Astrocyte (in vitro differentiated cells and primary cell): ENCODE measurements around the gene NECAP2. TPM values are rescaled to one million over a fixed set of nuclear protein-coding genes. Genes with fewer than 3 reads are reported as not detected.

Experiments used
- DNase-seq: peaks from one replicate; pipeline ENCODE4 v3.0.0-alpha.2; 2010; ENCODE audit warnings: low read depth
- FAIRE-seq: peaks from 2 replicates; lab custom pipeline; 2011; peaks lifted over from hg19 to GRCh38; lab: Jason Lieb, UNC
- H2AFZ ChIP-seq: 2 replicates; pipeline ENCODE4 v1.6.0; 2012; ENCODE audit warnings: low read depth, low read length, inconsistent platforms
- H3K27ac ChIP-seq: 2 replicates; pipeline ENCODE4 v1.5.1; 2011; ENCODE audit warnings: low read depth, low read length, inconsistent platforms
- H3K27me3 ChIP-seq: 2 replicates; pipeline ENCODE4 v1.6.0; 2011; ENCODE audit warnings: low read length, inconsistent platforms; ENCODE audit not compliant: insufficient read depth
- H3K36me3 ChIP-seq: 2 replicates; pipeline ENCODE4 v1.5.1; 2011; ENCODE audit warnings: low read length, inconsistent platforms; ENCODE audit not compliant: insufficient read depth
- H3K4me1 ChIP-seq: 2 replicates; pipeline ENCODE4 v1.5.1; 2011; ENCODE audit warnings: low read length, inconsistent platforms; ENCODE audit not compliant: insufficient read depth
- H3K4me2 ChIP-seq: 2 replicates; pipeline ENCODE4 v1.6.0; 2012; ENCODE audit warnings: low read length, inconsistent platforms
- H3K4me3 ChIP-seq: 2 replicates; pipeline ENCODE4 v1.5.1; 2011; ENCODE audit warnings: low read depth, mild to moderate bottlenecking, low read length, inconsistent platforms; ENCODE audit not compliant: insufficient read depth
- H3K79me2 ChIP-seq: 2 replicates; pipeline ENCODE4 v1.6.0; 2012; ENCODE audit warnings: mild to moderate bottlenecking, low read length, inconsistent platforms; ENCODE audit not compliant: insufficient read depth
- H3K9ac ChIP-seq: 2 replicates; pipeline ENCODE4 v1.6.0; 2012; ENCODE audit warnings: mild to moderate bottlenecking, low read length, inconsistent platforms
- H3K9me3 ChIP-seq: 2 replicates; pipeline ENCODE4 v1.5.1; 2012; ENCODE audit warnings: low read depth, mild to moderate bottlenecking, low read length, inconsistent platforms; ENCODE audit not compliant: insufficient read depth
- H4K20me1 ChIP-seq: 2 replicates; pipeline ENCODE4 v1.6.0; 2012; ENCODE audit warnings: low read length, inconsistent platforms; ENCODE audit not compliant: insufficient read depth
- H3K27ac Mint-ChIP-seq: one replicate; pipeline ENCODE4 v1.8.0; 2021; ENCODE audit warnings: mild to moderate bottlenecking, mixed read lengths; ENCODE audit not compliant: unreplicated experiment
- H3K27me3 Mint-ChIP-seq: one replicate; pipeline ENCODE4 v1.8.0; 2021; ENCODE audit warnings: low read depth, mixed read lengths; ENCODE audit not compliant: unreplicated experiment
- H3K36me3 Mint-ChIP-seq: one replicate; pipeline ENCODE4 v1.8.0; 2021; ENCODE audit warnings: low read depth, mixed read lengths; ENCODE audit not compliant: unreplicated experiment
- H3K4me1 Mint-ChIP-seq: one replicate; pipeline ENCODE4 v1.8.0; 2021; ENCODE audit warnings: low read depth, mixed read lengths; ENCODE audit not compliant: unreplicated experiment
- H3K4me3 Mint-ChIP-seq: one replicate; pipeline ENCODE4 v1.8.0; 2021; ENCODE audit warnings: mild to moderate bottlenecking, moderate library complexity, mixed read lengths; ENCODE audit not compliant: unreplicated experiment
- H3K9me3 Mint-ChIP-seq: one replicate; pipeline ENCODE4 v1.8.0; 2021; ENCODE audit warnings: mild to moderate bottlenecking, mixed read lengths; ENCODE audit not compliant: unreplicated experiment
- CTCF ChIP-seq: IDR thresholded peaks from 2 replicates; pipeline ENCODE4 v1.5.1; 2011; ENCODE audit warnings: low read depth, mild to moderate bottlenecking, inconsistent platforms, low read length, moderate library complexity; ENCODE audit not compliant: insufficient read depth
- EZH2 ChIP-seq: IDR thresholded peaks from 2 replicates; pipeline ENCODE4 v1.6.1; 2012; ENCODE audit warnings: mild to moderate bottlenecking, low read length, inconsistent platforms; ENCODE audit not compliant: insufficient read depth
- total RNA-seq: library from RNA; stranded (reverse); gene quantifications from 2 replicates; pipeline ENCODE4 v1.2.1, GENCODE V29; 2021

The NECAP2 gene
- total RNA-seq, 1 donor from 2014 or later: 80.9 TPM

GRCh38 chr1:16430606-16431005 is 9.9 kb upstream of the NECAP2 start:
- H3K27me3 ChIP-seq: peaks cover 5% of the 10 kb centered on the region
- no peaks in the 10 kb centered on the region for H3K9me3 Mint-ChIP-seq
- FAIRE-seq (no peak), DNase-seq (no peak)
- no peaks in the 10 kb centered on the region for H3K79me2 ChIP-seq
- no peaks in the 10 kb centered on the region for H4K20me1 ChIP-seq
- no peaks in the 10 kb centered on the region for H3K36me3 ChIP-seq
- H3K4me1 ChIP-seq: no peaks in the 10 kb centered on the region
- H3K4me2 ChIP-seq: no peak overlapping the region
- H3K36me3 Mint-ChIP-seq: no peaks in the 10 kb centered on the region
- no peak overlapping the region for H3K4me3 Mint-ChIP-seq
- no peak overlapping the region for H3K9ac ChIP-seq
- H3K4me3 ChIP-seq: no peak overlapping the region
- H3K9me3 ChIP-seq: no peaks in the 10 kb centered on the region
- H2AFZ ChIP-seq: no peak overlapping the region
- H3K27ac Mint-ChIP-seq: no peak overlapping the region
- TF ChIP-seq CTCF (no peak), EZH2 (no peak)
- H3K27me3 Mint-ChIP-seq: peaks cover 11% of the 10 kb centered on the region
- no peak overlapping the region for H3K27ac ChIP-seq
- no peaks in the 10 kb centered on the region for H3K4me1 Mint-ChIP-seq

- H3K79me2 ChIP-seq: no peaks in the 10 kb centered on the region
- no peak overlapping the region for H3K27ac ChIP-seq
- H3K27me3 Mint-ChIP-seq: peaks cover 13% of the 10 kb centered on the region
- no peak overlapping the region for H3K9ac ChIP-seq
- H2AFZ ChIP-seq: no peak overlapping the region
- no peaks in the 10 kb centered on the region for H3K4me1 ChIP-seq
- H3K4me3 Mint-ChIP-seq: no peak overlapping the region
- H3K9me3 Mint-ChIP-seq: no peaks in the 10 kb centered on the region
- H3K27me3 ChIP-seq: peaks cover 5% of the 10 kb centered on the region
- H3K27ac Mint-ChIP-seq: no peak overlapping the region
- DNase-seq (no peak), FAIRE-seq (no peak)
- no peaks in the 10 kb centered on the region for H3K36me3 ChIP-seq
- no peak for TF ChIP-seq CTCF
- TF ChIP-seq EZH2: no peak
- H3K36me3 Mint-ChIP-seq: no peaks in the 10 kb centered on the region
- no peaks in the 10 kb centered on the region for H3K9me3 ChIP-seq
- no peaks in the 10 kb centered on the region for H3K4me1 Mint-ChIP-seq
- no peak overlapping the region for H3K4me3 ChIP-seq
- no peaks in the 10 kb centered on the region for H4K20me1 ChIP-seq
- H3K4me2 ChIP-seq: no peak overlapping the region
Measured at GRCh38 chr1:16433030-16433429, 7.5 kb upstream of the NECAP2 start.

- peaks cover 13% of the 10 kb centered on the region for H3K27me3 Mint-ChIP-seq
- no peak overlapping the region for H3K27ac Mint-ChIP-seq
- H3K27me3 ChIP-seq: peaks cover 5% of the 10 kb centered on the region
Measured at GRCh38 chr1:16434007-16434406, 6.5 kb upstream of the NECAP2 start.

More at GRCh38 chr1:16434007-16434406, 6.5 kb upstream of the NECAP2 start:
- Histone ChIP-seq H3K79me2 (no peaks in the 10 kb centered on the region), H3K9me3 (no peaks in the 10 kb centered on the region), H3K9ac (no peak overlapping the region), H4K20me1 (no peaks in the 10 kb centered on the region), H2AFZ (no peak overlapping the region), H3K27ac (no peak overlapping the region), H3K4me3 (no peak overlapping the region), H3K4me1 (no peaks in the 10 kb centered on the region), H3K36me3 (no peaks in the 10 kb centered on the region), H3K4me2 (no peak overlapping the region)
- FAIRE-seq (no peak), DNase-seq (no peak)
- H3K36me3 Mint-ChIP-seq: no peaks in the 10 kb centered on the region
- no peak overlapping the region for H3K4me3 Mint-ChIP-seq
- no peaks in the 10 kb centered on the region for H3K4me1 Mint-ChIP-seq
- H3K9me3 Mint-ChIP-seq: no peaks in the 10 kb centered on the region
- TF ChIP-seq CTCF (no peak), EZH2 (no peak)
